HuH-7 (cell line): ENCODE measurements around the gene HHATL.

Source experiments
- DNase-seq: peaks from one replicate; pipeline ENCODE4 v3.0.0; 2011; ENCODE audit warnings: low spot score

HHATL gene

GRCh38 chr3:42702066-42702951, at the start of gene HHATL:
Gene HHATL, minus strand, starts transcription at chr3:42702798. Its CDS starts 1,972 bp downstream, at chr3:42700826.
- no peak for DNase-seq

GRCh38 chr3:42751609-42752008, 49.0 kb upstream of the HHATL start:
- DNase-seq, result no peak

GRCh38 chr3:42750834-42751233, 48.2 kb upstream of the HHATL start:
- no peak for DNase-seq

GRCh38 chr3:42749753-42750231, 47.2 kb upstream of the HHATL start:
- DNase-seq, result no peak

- DNase-seq, result no peak
These were observed 46.6 kb upstream of the HHATL start for GRCh38 chr3:42749025-42749752.

GRCh38 chr3:42747581-42747980, 45.0 kb upstream of the HHATL start:
- no peak for DNase-seq

GRCh38 chr3:42746455-42747450, 44.2 kb upstream of the HHATL start:
- DNase-seq, result no peak

- no peak for DNase-seq
These were observed 43.3 kb upstream of the HHATL start for GRCh38 chr3:42745776-42746454.

GRCh38 chr3:42745291-42745745, 42.7 kb upstream of the HHATL start:
- no peak for DNase-seq

- no peak for DNase-seq
These were observed 40.8 kb upstream of the HHATL start for GRCh38 chr3:42743204-42743995.

- DNase-seq, result no peak
These were observed 40.1 kb upstream of the HHATL start for GRCh38 chr3:42742688-42743087.

GRCh38 chr3:42742259-42742658, 39.7 kb upstream of the HHATL start:
- no peak for DNase-seq

GRCh38 chr3:42741796-42742195, 39.2 kb upstream of the HHATL start:
- no peak for DNase-seq

- DNase-seq, result no peak
These were observed 37.0 kb upstream of the HHATL start for GRCh38 chr3:42739401-42740158.

GRCh38 chr3:42736531-42736930, 33.9 kb upstream of the HHATL start:
- no peak for DNase-seq

- DNase-seq, result no peak
These were observed 33.5 kb upstream of the HHATL start for GRCh38 chr3:42736081-42736480.

- DNase-seq, result no peak
These were observed 33.0 kb upstream of the HHATL start for GRCh38 chr3:42735615-42736014.

- no peak for DNase-seq
These were observed 32.4 kb upstream of the HHATL start for GRCh38 chr3:42735019-42735418.

GRCh38 chr3:42734263-42734860, 31.8 kb upstream of the HHATL start:
- DNase-seq, result no peak
